OCI-LY3 (cell line): ENCODE data around the gene SCAI.
A peak's percentile ranks its signal among the peaks of the same experiment; 100 is the strongest.
"Not testable (repeated sequence)": the region's sequence is repeated elsewhere in the genome, so short reads cannot be mapped to it uniquely, and the experiment has no call there.

Source experiments
- H2AFZ ChIP-seq: fragments of 200-600, 300-600 bp; shearing (Covaris generic); 2 replicates; pipeline ENCODE4 v1.6.0; 2014; ENCODE audit warnings: antibody characterized with exemption, low read depth, low read length
- H3K27ac ChIP-seq: fragments of 200-600, 300-600 bp; sonication (generic); 2 replicates; pipeline ENCODE4 v1.5.1; 2014; ENCODE audit warnings: mild to moderate bottlenecking, low read length, moderate library complexity, mixed read lengths
- H3K27me3 ChIP-seq: fragments of 200-600, 300-600 bp; sonication (generic); 2 replicates; pipeline ENCODE4 v1.6.1; 2014; ENCODE audit warnings: low read depth, low read length, mixed read lengths
- H3K36me3 ChIP-seq: fragments of 200-600, 300-600 bp; sonication (generic); replicated peaks from 2 replicates; pipeline ENCODE3; 2014; ENCODE audit warnings: low read depth, low read length, mixed read lengths
- H3K4me1 ChIP-seq: fragments of 300-600, 200-600 bp; sonication (generic); 2 replicates; pipeline ENCODE4 v1.6.1; 2014; ENCODE audit warnings: low read length, mixed read lengths
- H3K4me2 ChIP-seq: fragments of 200-600, 300-600 bp; sonication (generic); 2 replicates; pipeline ENCODE4 v1.6.1; 2014; ENCODE audit warnings: low read length, mixed read lengths
- H3K4me3 ChIP-seq: fragments of 300-600, 200-600 bp; sonication (generic); 2 replicates; pipeline ENCODE4 v1.5.1; 2014; ENCODE audit warnings: antibody characterized with exemption, mild to moderate bottlenecking, low read length, moderate library complexity
- H3K79me2 ChIP-seq: fragments of 300-600, 200-600 bp; shearing (Covaris generic); 2 replicates; pipeline ENCODE4 v1.6.1; 2014; ENCODE audit warnings: mild to moderate bottlenecking, low read length, mixed read lengths
- H3K9ac ChIP-seq: fragments of 300-600, 200-600 bp; shearing (Covaris generic); 2 replicates; pipeline ENCODE4 v1.6.0; 2014; ENCODE audit warnings: mild to moderate bottlenecking, low read length, moderate library complexity
- H3K9me3 ChIP-seq: fragments of 200-600, 300-600 bp; shearing (Covaris generic); 2 replicates; pipeline ENCODE4 v1.6.1; 2014; ENCODE audit warnings: low read length, mixed read lengths; ENCODE audit not compliant: insufficient read depth
- H4K20me1 ChIP-seq: fragments of 200-600, 300-600 bp; sonication (generic); 2 replicates; pipeline ENCODE4 v1.6.1; 2016; ENCODE audit warnings: low read length, mixed read lengths; ENCODE audit not compliant: insufficient read depth
- CTCF ChIP-seq: fragments of 200-600, 300-600 bp; sonication (generic); IDR thresholded peaks from 2 replicates; pipeline ENCODE4 v1.5.1; 2014; ENCODE audit warnings: antibody characterized with exemption, low read length, low read depth
- EZH2phosphoT487 ChIP-seq: fragments of 200-600 bp; shearing (Covaris generic); IDR thresholded peaks from 2 replicates; pipeline ENCODE4 v1.6.1; 2018; ENCODE audit warnings: antibody characterized with exemption, mixed run types, low read depth

SCAI gene

DNA sequence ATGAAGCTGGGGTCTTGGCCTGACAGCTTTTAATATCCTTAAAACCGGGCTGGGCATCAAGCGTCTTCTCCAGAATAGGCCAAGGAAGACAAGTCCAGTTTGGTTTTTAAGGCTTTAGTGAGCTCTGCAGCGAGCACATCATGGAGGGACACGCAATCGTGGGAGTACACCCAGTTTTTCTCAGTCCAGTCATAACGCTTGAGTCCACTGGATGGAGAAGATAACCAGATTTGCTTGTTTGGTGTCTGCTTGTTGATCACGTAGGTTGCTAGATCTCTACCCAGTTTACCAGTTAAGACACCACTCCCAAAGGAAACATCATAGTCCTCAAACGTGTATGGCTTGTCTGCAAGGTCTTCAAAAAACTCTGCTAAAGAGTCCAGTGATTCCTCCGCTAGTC lies 175.1 kb downstream of the SCAI start:
- Histone ChIP-seq H3K27me3 (no peaks in the 10 kb centered on the region), H3K4me3 (no peak overlapping the region), H3K9ac (no peak overlapping the region), H3K9me3 (no peaks in the 10 kb centered on the region), H3K79me2 (no peaks in the 10 kb centered on the region), H3K4me2 (no peak overlapping the region), H3K27ac (no peak overlapping the region), H2AFZ (no peak overlapping the region), H4K20me1 (no peaks in the 10 kb centered on the region), H3K36me3 (no peaks in the 10 kb centered on the region), H3K4me1 (peaks cover 11% of the 10 kb centered on the region)
- TF ChIP-seq CTCF (no peak), EZH2phosphoT487 (no peak)

- H3K27me3 ChIP-seq, H3K9ac ChIP-seq, H3K79me2 ChIP-seq, H4K20me1 ChIP-seq, H2AFZ ChIP-seq, H3K27ac ChIP-seq, H3K9me3 ChIP-seq, H3K4me3 ChIP-seq, H3K4me2 ChIP-seq, H3K36me3 ChIP-seq: not testable (repeated sequence)
- H3K4me1 ChIP-seq, result peaks cover 11% of the 10 kb centered on the region
These were observed 177.4 kb downstream of the SCAI start for GRCh38 chr9:124965775-124966568.

DNA sequence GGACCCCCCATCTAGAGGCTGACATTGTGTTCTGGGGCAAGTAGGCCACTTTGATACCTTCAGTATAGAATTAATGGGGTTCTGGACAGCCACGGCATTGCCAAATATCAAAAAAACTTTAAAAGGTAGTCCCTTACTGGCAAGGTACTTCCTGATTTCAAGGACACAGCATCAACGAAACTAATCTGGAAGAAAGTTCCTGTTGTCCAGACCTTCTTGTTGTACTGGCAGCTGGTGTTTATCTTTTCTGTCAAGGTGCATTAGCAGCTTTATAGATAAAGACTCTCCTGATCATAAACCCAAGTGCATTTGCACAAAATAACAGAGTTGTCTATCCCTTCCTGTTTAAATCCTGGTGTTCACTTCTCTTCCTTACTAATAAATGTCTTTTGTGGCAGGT lies 178.7 kb downstream of the SCAI start:
- Histone ChIP-seq H3K4me3 (no peak overlapping the region), H2AFZ (no peak overlapping the region), H3K79me2 (no peaks in the 10 kb centered on the region), H3K4me2 (no peak overlapping the region), H3K9me3 (no peaks in the 10 kb centered on the region), H3K27ac (no peak overlapping the region), H3K27me3 (no peaks in the 10 kb centered on the region), H3K9ac (no peak overlapping the region), H3K4me1 (peaks cover 11% of the 10 kb centered on the region), H3K36me3 (no peaks in the 10 kb centered on the region), H4K20me1 (no peaks in the 10 kb centered on the region)
- TF ChIP-seq CTCF (no peak), EZH2phosphoT487 (no peak)

GRCh38 chr9:124964056-124964455 lies 179.3 kb downstream of the SCAI start:
- no peak overlapping the region for H3K4me3 ChIP-seq
- H3K9ac ChIP-seq, result no peak overlapping the region
- H3K79me2 ChIP-seq, result no peaks in the 10 kb centered on the region
- H4K20me1 ChIP-seq, result no peaks in the 10 kb centered on the region
- peaks cover 11% of the 10 kb centered on the region for H3K4me1 ChIP-seq
- no peak overlapping the region for H3K27ac ChIP-seq
- no peaks in the 10 kb centered on the region for H3K9me3 ChIP-seq
- TF ChIP-seq EZH2phosphoT487 (no peak), CTCF (no peak)
- H3K36me3 ChIP-seq, result no peaks in the 10 kb centered on the region
- H3K4me2 ChIP-seq, result peak overlapping the region; percentile 37; the same call in 1 of the 2 replicates
- no peaks in the 10 kb centered on the region for H3K27me3 ChIP-seq
- no peak overlapping the region for H2AFZ ChIP-seq
